DND-41 (cell line): Measurements from ENCODE around the gene NME3.

Experiments
- ATAC-seq: fragments of 200-7000 bp; cut with Tn5 transposase; 3 replicates; pipeline ENCODE4 v1.9.1; 2021; ENCODE audit warnings: low read depth; ENCODE audit not compliant: insufficient read depth
- DNase-seq: peaks from one replicate; pipeline ENCODE4 v3.0.0-alpha.2; 2020
- H2AFZ ChIP-seq: 2 replicates; pipeline ENCODE4 v1.6.0; 2012; ENCODE audit warnings: low read depth, low read length
- H3K27ac ChIP-seq: 2 replicates; pipeline ENCODE4 v1.5.1; 2012; ENCODE audit warnings: low read length, inconsistent platforms
- H3K27me3 ChIP-seq: fragments of 200-600 bp; sonication (generic); 2 replicates; pipeline ENCODE4 v1.6.0; 2012; ENCODE audit warnings: low read length, mild to moderate bottlenecking, inconsistent platforms; ENCODE audit not compliant: insufficient read depth, poor library complexity
- H3K36me3 ChIP-seq: 2 replicates; pipeline ENCODE4 v1.5.1; 2012; ENCODE audit warnings: low read length, inconsistent platforms; ENCODE audit not compliant: insufficient read depth
- H3K4me1 ChIP-seq: 2 replicates; pipeline ENCODE4 v1.5.1; 2012; ENCODE audit warnings: mild to moderate bottlenecking, low read length; ENCODE audit not compliant: insufficient read depth
- H3K4me2 ChIP-seq: 2 replicates; pipeline ENCODE4 v1.6.0; 2012; ENCODE audit warnings: mild to moderate bottlenecking, moderate library complexity, low read length, inconsistent platforms; ENCODE audit not compliant: insufficient read depth
- H3K4me3 ChIP-seq, 2 experiments: fragments of 200-600 bp in 1 of 2; shearing (Covaris generic) in 1 of 2; 2 replicates each; pipeline ENCODE4 v1.5.1; 2012 to 2016; ENCODE audit warnings: inconsistent platforms in 2 of 2, low read length in 2 of 2, mild to moderate bottlenecking in 2 of 2, low read depth in 1 of 2, moderate library complexity in 1 of 2
- H3K79me2 ChIP-seq: 2 replicates; pipeline ENCODE4 v1.6.0; 2012; ENCODE audit warnings: low read length, inconsistent platforms; ENCODE audit not compliant: insufficient read depth
- H3K9ac ChIP-seq: 2 replicates; pipeline ENCODE4 v1.6.0; 2012; ENCODE audit warnings: low read depth, mild to moderate bottlenecking, inconsistent platforms, low read length, moderate library complexity
- H3K9me3 ChIP-seq: 2 replicates; pipeline ENCODE4 v1.5.1; 2012; ENCODE audit warnings: low read length, moderate library complexity, mild to moderate bottlenecking, inconsistent platforms; ENCODE audit not compliant: insufficient read depth, severe bottlenecking
- H4K20me1 ChIP-seq: 2 replicates; pipeline ENCODE4 v1.6.0; 2012; ENCODE audit warnings: low read length; ENCODE audit not compliant: insufficient read depth
- EZH2 ChIP-seq: IDR thresholded peaks from 3 replicates; pipeline ENCODE4 v1.6.1; 2012; ENCODE audit warnings: borderline replicate concordance, low read depth, mild to moderate bottlenecking, moderate library complexity, low read length, inconsistent platforms; ENCODE audit not compliant: severe bottlenecking
- TF ChIP-seq, protein P1 (sequence below): IDR thresholded peaks from 2 replicates; pipeline ENCODE4 v1.5.1; 2012; ENCODE audit warnings: borderline replicate concordance, low read length, moderate library complexity, mild to moderate bottlenecking; ENCODE audit not compliant: poor library complexity, severe bottlenecking; ENCODE audit errors: extremely low read depth

Gene NME3

DNA sequence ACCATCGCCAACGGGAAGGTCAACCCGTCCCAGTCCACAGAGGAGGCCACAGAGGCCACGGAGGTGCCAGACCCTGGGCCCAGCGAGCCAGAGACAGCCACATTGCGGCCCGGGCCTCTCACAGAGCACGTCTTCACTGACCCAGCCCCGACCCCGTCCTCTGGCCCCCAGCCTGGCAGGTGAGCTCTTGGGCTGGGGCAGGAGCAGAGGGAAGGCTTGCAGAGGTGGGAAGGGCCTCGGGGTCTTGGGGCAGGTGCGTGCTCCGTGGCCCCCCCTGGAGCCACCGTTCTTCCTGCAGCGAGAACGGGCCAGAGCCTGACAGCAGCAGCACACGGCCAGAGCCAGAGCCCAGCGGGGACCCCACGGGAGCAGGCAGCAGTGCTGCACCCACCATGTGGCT is 5.1 kb downstream of the NME3 start:
- H3K36me3 ChIP-seq = peaks cover 89% of the 10 kb centered on the region

GRCh38 chr16:1765826-1766225 is 5.5 kb downstream of the NME3 start:
- TF ChIP-seq, protein P1, sequence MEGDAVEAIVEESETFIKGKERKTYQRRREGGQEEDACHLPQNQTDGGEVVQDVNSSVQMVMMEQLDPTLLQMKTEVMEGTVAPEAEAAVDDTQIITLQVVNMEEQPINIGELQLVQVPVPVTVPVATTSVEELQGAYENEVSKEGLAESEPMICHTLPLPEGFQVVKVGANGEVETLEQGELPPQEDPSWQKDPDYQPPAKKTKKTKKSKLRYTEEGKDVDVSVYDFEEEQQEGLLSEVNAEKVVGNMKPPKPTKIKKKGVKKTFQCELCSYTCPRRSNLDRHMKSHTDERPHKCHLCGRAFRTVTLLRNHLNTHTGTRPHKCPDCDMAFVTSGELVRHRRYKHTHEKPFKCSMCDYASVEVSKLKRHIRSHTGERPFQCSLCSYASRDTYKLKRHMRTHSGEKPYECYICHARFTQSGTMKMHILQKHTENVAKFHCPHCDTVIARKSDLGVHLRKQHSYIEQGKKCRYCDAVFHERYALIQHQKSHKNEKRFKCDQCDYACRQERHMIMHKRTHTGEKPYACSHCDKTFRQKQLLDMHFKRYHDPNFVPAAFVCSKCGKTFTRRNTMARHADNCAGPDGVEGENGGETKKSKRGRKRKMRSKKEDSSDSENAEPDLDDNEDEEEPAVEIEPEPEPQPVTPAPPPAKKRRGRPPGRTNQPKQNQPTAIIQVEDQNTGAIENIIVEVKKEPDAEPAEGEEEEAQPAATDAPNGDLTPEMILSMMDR = no peak
- no peak for TF ChIP-seq EZH2
- Histone ChIP-seq H3K79me2 (no peaks in the 10 kb centered on the region), H3K27ac (no peak overlapping the region), H3K9ac (no peak overlapping the region), H3K27me3 (no peaks in the 10 kb centered on the region), H3K4me3 (no peak overlapping the region), H3K36me3 (peaks cover 93% of the 10 kb centered on the region), H4K20me1 (peaks cover 14% of the 10 kb centered on the region; the same call in 1 of the 2 replicates), H2AFZ (no peak overlapping the region), H3K9me3 (no peaks in the 10 kb centered on the region), H3K4me2 (no peak overlapping the region), H3K4me1 (no peaks in the 10 kb centered on the region; the same call in 1 of the 2 replicates)
- no peak for ATAC-seq
- no peak for DNase-seq

More for the DNA sequence above, 5.1 kb downstream of the NME3 start:
- Histone ChIP-seq H3K79me2 (no peaks in the 10 kb centered on the region), H3K4me2 (no peak overlapping the region), H3K9me3 (no peaks in the 10 kb centered on the region), H3K4me3 (no peak overlapping the region), H4K20me1 (peaks cover 14% of the 10 kb centered on the region; the same call in 1 of the 2 replicates), H2AFZ (no peak overlapping the region), H3K27me3 (no peaks in the 10 kb centered on the region), H3K27ac (no peak overlapping the region), H3K4me1 (peaks cover under 1% of the 10 kb centered on the region; the same call in 1 of the 2 replicates), H3K9ac (no peak overlapping the region)
- TF ChIP-seq EZH2 = no peak
- TF ChIP-seq, protein P1 = no peak
- ATAC-seq (no peak), DNase-seq (no peak)

DNA sequence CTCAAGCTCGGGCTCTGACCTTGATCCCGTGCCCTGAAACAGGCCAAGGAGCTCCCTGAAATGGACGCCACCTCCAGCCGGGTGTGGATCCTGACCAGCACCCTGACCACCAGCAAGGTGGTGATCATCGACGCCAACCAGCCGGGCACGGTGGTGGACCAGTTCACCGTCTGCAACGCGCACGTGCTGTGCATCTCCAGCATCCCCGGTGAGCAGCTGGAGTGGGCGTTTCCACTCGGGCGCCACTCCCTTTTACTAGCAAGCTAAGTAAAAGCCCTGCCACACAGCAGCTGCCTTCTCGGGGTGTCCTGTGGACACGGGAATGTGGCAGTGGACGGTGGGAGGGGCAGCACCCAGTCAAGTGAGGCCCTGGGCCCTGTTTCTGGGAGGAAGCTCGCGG is 6.4 kb downstream of the NME3 start:
- TF ChIP-seq, protein P1 = no peak
- Histone ChIP-seq H3K27ac (no peak overlapping the region), H3K36me3 (peaks cover 94% of the 10 kb centered on the region), H3K4me2 (no peak overlapping the region), H3K9me3 (no peaks in the 10 kb centered on the region), H3K9ac (no peak overlapping the region), H2AFZ (no peak overlapping the region), H3K79me2 (no peaks in the 10 kb centered on the region), H3K27me3 (no peaks in the 10 kb centered on the region), H4K20me1 (peaks cover 8% of the 10 kb centered on the region; the same call in 1 of the 2 replicates), H3K4me1 (no peaks in the 10 kb centered on the region), H3K4me3 (no peak overlapping the region)
- ATAC-seq (no peak), DNase-seq (no peak)
